Mammary epithelial cell (primary cell): ENCODE data around the gene MTRF1.

Experiments used
- CTCF ChIP-seq, 2 donors: IDR thresholded peaks in 1 of 2; conservative IDR thresholded peaks in 1 of 2; 2 replicates each; pipeline ENCODE4 v1.5.1; 2011 to 2012; ENCODE audit warnings: inconsistent platforms in 2 of 2, low read length in 2 of 2, mild to moderate bottlenecking in 2 of 2, control low read depth in 1 of 2, low read depth in 1 of 2; ENCODE audit not compliant: insufficient read depth in 1 of 2; ENCODE audit errors: extremely low read depth in 1 of 2
- EZH2 ChIP-seq: IDR thresholded peaks from 2 replicates; pipeline ENCODE4 v1.6.1; 2012; ENCODE audit warnings: low read length, inconsistent platforms, borderline replicate concordance

- no peak for TF ChIP-seq CTCF (conservative IDR thresholded peaks at IDR 0.05 in 1 of 2, IDR thresholded peaks at IDR 0.05 in 1 of 2; ENCODE audit: extremely low read depth in 1 of 2, insufficient read depth in 1 of 2, low read depth in 1 of 2, low read length in 2 of 2)
- no peak for TF ChIP-seq EZH2
Observed at GRCh38 chr13:41273831-41274441, 10.6 kb upstream of the MTRF1 start.
